Kidney epithelial cell (primary cell): Measurements from ENCODE around the gene UBE2D3. TPM values are rescaled to one million over a fixed set of nuclear protein-coding genes. Genes with fewer than 3 reads are reported as not detected.

Experiments used
- DNase-seq: peaks from one replicate; pipeline ENCODE4 v3.0.0-alpha.2; 2010; ENCODE audit warnings: low read depth
- H3K27me3 ChIP-seq: 2 replicates; pipeline ENCODE4 v1.6.0; 2011; ENCODE audit warnings: low read length; ENCODE audit not compliant: control insufficient read depth, insufficient read depth
- H3K36me3 ChIP-seq: 2 replicates; pipeline ENCODE4 v1.5.1; 2011; ENCODE audit warnings: low read length; ENCODE audit not compliant: control insufficient read depth, insufficient read depth
- H3K4me3 ChIP-seq: 2 replicates; pipeline ENCODE4 v1.5.1; 2011; ENCODE audit warnings: low read depth, mild to moderate bottlenecking, control low read depth, low read length
- total RNA-seq: library from RNA; depleted of rRNA; stranded (reverse); fragments of >200 nt; gene quantifications from 2 replicates; pipeline ENCODE4 v1.2.3, GENCODE V29; 2015
- TF ChIP-seq, protein P1 (sequence below): IDR thresholded peaks from 2 replicates; pipeline ENCODE4 v1.5.1; 2011; ENCODE audit warnings: mild to moderate bottlenecking, moderate library complexity, low read length, control low read depth, inconsistent platforms; ENCODE audit not compliant: insufficient read depth, poor library complexity, severe bottlenecking

UBE2D3 gene
- total RNA-seq, 1 donor from 2014 or later, result 376 TPM

- peaks cover 2% of the 10 kb centered on the region for H3K36me3 ChIP-seq
- TF ChIP-seq, protein P1, sequence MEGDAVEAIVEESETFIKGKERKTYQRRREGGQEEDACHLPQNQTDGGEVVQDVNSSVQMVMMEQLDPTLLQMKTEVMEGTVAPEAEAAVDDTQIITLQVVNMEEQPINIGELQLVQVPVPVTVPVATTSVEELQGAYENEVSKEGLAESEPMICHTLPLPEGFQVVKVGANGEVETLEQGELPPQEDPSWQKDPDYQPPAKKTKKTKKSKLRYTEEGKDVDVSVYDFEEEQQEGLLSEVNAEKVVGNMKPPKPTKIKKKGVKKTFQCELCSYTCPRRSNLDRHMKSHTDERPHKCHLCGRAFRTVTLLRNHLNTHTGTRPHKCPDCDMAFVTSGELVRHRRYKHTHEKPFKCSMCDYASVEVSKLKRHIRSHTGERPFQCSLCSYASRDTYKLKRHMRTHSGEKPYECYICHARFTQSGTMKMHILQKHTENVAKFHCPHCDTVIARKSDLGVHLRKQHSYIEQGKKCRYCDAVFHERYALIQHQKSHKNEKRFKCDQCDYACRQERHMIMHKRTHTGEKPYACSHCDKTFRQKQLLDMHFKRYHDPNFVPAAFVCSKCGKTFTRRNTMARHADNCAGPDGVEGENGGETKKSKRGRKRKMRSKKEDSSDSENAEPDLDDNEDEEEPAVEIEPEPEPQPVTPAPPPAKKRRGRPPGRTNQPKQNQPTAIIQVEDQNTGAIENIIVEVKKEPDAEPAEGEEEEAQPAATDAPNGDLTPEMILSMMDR, result no peak
Observed at GRCh38 chr4:102791318-102791835, 36.0 kb downstream of the UBE2D3 start.

DNA sequence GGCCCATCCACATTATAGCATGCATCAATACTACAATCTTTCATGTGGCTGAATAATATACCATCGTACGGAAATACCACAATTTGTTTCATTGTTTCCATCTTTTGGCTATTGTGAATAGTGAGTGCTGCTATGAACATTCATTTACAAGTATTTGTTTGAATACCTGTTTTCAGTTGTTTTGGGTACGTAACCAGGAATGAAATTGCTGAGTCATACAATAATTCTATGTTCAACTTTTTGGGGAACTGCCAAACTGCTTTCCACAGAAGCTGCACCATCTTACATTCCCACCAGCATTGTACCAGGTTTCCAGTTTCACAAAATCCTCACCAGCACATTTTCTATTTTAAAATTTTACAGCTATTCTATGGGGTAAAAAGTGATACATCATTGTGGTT lies 38.0 kb downstream of the UBE2D3 start:
- DNase-seq, result no peak
- Histone ChIP-seq H3K4me3 (no peak overlapping the region), H3K36me3 (peaks cover 2% of the 10 kb centered on the region), H3K27me3 (no peaks in the 10 kb centered on the region)
- TF ChIP-seq, protein P1, result no peak

More at GRCh38 chr4:102791318-102791835, 36.0 kb downstream of the UBE2D3 start:
- no peak for DNase-seq
- no peaks in the 10 kb centered on the region for H3K27me3 ChIP-seq
- no peak overlapping the region for H3K4me3 ChIP-seq

GRCh38 chr4:102787944-102788343 lies 39.4 kb downstream of the UBE2D3 start:
- DNase-seq, result no peak
- Histone ChIP-seq H3K36me3 (peaks cover 2% of the 10 kb centered on the region), H3K27me3 (no peaks in the 10 kb centered on the region), H3K4me3 (no peak overlapping the region)
- TF ChIP-seq, protein P1, result no peak

GRCh38 chr4:102787096-102787881 lies 40.1 kb downstream of the UBE2D3 start:
- TF ChIP-seq, protein P1, result no peak
- no peak for DNase-seq

DNA sequence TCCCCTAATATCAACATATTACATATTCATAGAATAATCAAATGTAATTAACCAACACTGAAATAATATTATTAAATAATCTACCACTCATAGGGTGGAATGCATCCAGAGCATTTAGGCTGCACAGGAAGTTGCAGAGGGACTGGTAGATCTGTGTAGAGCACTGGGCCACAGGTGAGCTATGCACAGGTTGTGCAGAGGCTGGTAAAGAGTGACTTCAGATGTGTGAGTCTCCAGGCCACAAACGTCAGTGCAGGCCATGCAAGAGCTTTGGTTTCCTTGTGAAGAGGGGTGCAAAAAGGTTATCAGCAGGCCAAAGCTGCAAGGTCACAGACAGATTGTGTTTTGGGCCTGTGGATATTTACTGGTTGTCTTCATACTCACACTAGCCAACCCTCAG lies 41.1 kb downstream of the UBE2D3 start:
- Histone ChIP-seq H3K27me3 (no peaks in the 10 kb centered on the region), H3K4me3 (no peak overlapping the region), H3K36me3 (no peaks in the 10 kb centered on the region)
- TF ChIP-seq, protein P1, result no peak
- DNase-seq, result no peak

More at GRCh38 chr4:102787096-102787881, 40.1 kb downstream of the UBE2D3 start:
- Histone ChIP-seq H3K4me3 (no peak overlapping the region), H3K27me3 (no peaks in the 10 kb centered on the region), H3K36me3 (peaks cover under 1% of the 10 kb centered on the region)

DNA sequence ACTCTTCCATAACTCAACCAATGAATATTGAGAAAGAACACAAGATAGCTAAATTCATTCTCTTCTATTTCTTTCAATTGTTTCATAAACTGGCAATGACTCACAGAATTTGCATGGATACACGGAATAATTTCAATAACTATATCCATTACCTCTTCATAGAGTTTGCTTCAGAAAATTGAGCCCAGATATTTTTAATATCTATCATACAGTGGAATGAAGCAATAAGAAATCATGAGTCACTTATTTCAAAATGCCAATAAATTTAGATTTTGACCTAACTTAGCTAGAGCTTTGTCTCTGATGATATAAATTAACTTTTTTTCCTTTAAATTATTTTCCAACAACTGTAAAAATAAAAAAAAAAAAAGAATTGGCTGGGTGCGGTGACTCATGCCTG lies 44.3 kb downstream of the UBE2D3 start:
- TF ChIP-seq, protein P1, result no peak
- no peak for DNase-seq
- no peaks in the 10 kb centered on the region for H3K36me3 ChIP-seq
- H3K4me3 ChIP-seq, result no peak overlapping the region
- peaks cover 2% of the 10 kb centered on the region for H3K27me3 ChIP-seq
